SKM-1 (cell line): ENCODE data around the gene ZNF423.

Experiments
- DNase-seq: peaks from one replicate; lab custom pipeline; 2025; ENCODE audit not compliant: unreplicated experiment; lab: John Stamatoyannopoulos, UW

The ZNF423 gene

GRCh38 chr16:49467540-49468372 lies 388.2 kb downstream of the ZNF423 start:
- no peak for DNase-seq

- no peak for DNase-seq
These were observed 389.0 kb downstream of the ZNF423 start for GRCh38 chr16:49466881-49467280.

DNA sequence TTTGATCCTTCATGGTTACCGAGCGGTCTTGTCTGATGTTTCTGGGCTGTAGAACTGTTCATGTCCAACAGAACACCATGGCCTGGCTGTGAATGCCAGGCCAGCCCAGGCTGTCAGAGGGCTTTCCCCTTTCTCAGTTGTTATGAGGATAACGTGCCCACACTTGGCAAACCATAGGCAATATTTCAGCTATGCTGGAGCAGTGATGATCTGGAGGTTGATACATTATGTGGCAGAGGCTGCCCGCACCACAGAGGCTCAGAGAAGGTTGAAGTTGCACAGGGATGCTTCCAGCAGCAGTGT lies 389.4 kb downstream of the ZNF423 start:
- no peak for DNase-seq

- DNase-seq: no peak
These were observed 390.0 kb downstream of the ZNF423 start for GRCh38 chr16:49465661-49466528.

DNA sequence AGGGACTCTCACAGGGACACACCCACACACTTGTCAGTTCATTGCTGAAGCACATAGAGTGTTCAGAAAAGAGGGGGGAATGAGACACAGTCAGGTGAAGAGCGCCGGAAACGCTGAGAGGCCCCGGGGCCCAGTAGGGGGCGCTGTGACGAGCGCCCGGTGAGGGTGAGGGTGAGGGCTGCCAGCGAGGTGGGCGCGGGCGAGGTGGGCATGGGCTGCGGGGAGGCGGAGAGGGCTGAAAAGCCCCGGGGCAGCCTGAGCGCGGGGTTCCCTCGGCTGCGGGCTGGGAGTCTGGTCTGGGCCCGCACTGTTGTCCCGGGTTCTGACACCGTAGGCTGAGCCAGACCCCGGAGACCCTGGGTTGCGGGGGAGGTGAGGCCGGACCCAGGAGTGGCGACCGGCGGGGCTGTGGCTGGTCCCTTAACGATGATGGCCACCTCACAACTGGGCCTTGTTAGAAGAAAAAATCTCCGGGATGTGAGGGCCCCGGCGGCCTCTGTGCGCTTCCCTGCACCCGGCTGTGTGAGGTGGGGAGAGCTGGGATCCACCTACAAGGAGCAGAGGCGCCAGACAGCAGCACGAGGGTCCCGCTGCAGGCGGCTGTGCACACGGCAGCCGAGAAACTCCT lies 390.9 kb downstream of the ZNF423 start:
- no peak for DNase-seq

- no peak for DNase-seq
These were observed 391.8 kb downstream of the ZNF423 start for GRCh38 chr16:49464093-49464492.

GRCh38 chr16:49463529-49463928 lies 392.4 kb downstream of the ZNF423 start:
- no peak for DNase-seq

GRCh38 chr16:49462989-49463371 lies 392.9 kb downstream of the ZNF423 start:
- no peak for DNase-seq

DNA sequence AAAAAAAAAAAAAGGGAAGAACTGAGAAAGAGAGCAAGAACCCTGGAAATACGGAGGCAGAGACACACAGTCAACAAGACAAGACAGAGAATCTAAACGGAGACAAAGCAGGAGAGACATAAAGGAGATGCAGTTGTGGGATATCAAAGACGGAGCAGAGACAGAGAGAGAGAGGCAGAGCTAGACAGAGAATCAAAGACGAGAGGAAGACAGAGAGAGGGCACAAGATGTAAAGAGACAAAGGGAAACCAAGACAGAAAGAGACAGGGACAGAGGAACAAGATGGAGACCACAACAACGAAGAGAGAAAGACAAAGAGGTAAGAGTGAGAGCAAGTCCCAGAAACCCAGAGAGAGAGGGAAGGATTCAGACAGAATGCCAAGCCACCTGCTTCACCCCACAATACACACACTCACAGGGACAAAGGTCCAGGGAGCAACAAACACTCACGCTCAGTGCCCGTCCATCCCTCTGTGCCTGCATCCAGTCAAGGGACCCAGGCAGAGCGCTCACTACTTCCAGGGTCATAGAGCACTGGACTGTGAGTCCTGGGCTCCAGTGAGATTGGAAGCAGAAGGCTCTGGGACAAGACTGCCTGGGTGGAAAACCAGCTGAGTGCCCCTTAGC lies 393.4 kb downstream of the ZNF423 start:
- no peak for DNase-seq

- no peak for DNase-seq
These were observed 394.4 kb downstream of the ZNF423 start for GRCh38 chr16:49461517-49461951.

GRCh38 chr16:49460786-49461470 lies 395.0 kb downstream of the ZNF423 start:
- DNase-seq: no peak

- DNase-seq: no peak
These were observed 395.8 kb downstream of the ZNF423 start for GRCh38 chr16:49459953-49460735.

DNA sequence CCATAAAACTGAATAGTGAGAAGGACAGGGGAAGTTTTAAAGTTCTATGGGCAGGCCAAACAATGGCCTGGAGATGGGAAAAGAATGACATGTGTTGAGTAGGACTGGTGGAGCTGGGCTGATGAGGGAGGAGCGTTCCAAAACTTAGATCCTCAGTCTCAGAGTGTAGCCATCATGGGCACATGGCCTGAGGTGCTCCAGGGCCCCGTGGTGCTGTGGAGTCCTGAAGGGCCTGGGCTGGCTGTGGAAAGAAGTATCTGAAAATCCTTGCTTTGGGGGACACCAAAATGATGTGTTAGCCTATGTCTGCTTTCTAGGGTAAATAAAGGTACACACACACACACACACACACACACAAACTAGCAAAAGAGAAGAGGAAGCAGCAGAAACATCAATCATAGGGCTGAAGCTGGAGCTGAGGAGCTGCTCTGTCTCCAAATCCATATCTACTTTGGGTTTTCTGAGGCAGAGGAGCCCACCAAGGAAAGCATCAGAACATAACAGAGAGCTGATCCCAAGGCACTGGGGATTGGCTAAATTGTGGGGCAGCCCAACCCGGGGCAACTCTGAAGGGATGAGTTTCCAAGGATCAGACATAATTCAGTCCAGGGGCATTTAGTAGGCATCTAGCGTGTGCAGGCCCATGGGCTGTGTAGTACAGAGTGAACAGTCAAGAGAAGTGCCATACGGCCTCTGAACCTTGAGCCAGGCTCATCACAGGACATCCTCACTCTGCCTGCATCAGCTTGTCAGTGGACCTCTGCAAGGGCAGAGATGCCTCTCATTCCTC lies 397.1 kb downstream of the ZNF423 start:
- no peak for DNase-seq

- no peak for DNase-seq
These were observed 397.7 kb downstream of the ZNF423 start for GRCh38 chr16:49458243-49458642.

GRCh38 chr16:49457196-49457595 lies 398.7 kb downstream of the ZNF423 start:
- no peak for DNase-seq

GRCh38 chr16:49456763-49457162 lies 399.1 kb downstream of the ZNF423 start:
- DNase-seq: no peak

DNA sequence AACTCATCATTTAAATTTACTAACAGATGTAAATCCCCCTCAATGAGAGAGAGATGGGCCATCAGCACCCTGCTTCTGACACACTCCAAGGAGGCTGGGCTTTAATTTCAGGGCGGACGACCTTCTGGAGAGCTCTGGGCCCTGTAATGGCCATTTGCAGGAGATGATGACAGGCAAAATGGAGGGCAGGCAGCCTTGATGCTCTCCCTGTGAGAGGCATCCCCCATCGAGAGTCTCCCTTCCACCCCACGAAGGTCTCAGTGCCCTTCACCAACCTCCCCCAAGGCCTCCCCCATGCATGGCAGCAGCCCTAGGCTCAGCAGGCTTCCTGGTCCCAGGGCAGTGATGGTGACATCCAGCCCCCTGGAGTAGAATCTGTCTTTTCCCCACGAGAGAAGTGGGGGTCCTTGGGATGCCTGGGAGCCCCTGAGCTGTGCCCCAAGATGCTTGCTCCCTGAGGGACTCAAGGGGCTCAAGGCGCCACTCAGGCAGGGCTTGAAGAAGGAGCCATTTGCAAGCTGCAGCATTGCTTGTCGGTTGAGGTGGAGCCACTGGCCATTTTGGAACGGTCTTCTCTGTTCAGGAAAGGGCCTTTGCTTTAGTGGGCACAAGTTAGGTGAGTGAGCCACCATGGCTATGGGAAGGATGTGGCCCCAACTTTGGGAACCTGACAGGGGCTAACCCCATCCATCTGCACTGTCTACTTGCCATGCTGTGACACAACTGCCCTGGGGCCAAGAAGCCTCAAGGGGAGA lies 399.7 kb downstream of the ZNF423 start:
- no peak for DNase-seq

DNA sequence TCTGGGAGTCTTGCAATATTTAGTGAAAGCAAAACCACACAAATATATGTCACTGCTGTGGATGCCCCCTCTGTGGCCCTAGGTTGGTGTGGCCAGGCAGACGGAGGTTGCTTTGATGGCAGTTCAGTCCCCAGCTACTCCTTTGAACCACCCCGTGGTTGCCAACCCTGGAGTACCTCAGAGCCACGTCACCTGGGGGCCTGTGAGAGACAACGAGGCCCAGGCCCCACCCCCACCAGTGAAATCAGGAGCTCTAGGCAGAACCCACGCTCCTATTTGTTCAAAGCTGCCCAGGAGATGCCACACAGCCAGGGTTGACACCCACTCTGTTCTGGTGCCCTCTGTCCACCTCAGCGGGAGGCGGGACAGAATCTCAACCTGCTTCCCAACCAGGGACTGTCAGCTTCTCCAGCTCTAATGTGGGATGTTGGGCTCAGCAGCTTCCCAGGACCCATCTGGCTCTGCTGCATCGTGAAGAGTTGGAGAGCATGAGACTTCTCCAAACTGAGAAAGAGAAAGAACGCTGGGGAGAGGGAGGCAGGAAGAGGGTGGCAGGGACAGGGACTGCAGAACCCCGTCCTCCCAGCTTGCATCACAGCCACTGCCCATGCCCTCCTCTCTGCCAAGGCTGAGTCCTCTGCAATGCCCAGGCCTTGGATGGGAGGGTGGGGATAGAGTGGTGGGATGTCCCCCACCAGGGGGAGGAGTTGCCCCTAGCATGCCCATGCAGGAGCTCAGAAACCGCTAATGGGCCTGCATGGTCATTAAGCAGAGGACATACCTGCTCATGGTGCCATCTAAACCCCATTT lies 400.5 kb downstream of the ZNF423 start:
- DNase-seq: no peak
